ENCODE data around the gene PDGFB.

The PDGFB gene

DNA sequence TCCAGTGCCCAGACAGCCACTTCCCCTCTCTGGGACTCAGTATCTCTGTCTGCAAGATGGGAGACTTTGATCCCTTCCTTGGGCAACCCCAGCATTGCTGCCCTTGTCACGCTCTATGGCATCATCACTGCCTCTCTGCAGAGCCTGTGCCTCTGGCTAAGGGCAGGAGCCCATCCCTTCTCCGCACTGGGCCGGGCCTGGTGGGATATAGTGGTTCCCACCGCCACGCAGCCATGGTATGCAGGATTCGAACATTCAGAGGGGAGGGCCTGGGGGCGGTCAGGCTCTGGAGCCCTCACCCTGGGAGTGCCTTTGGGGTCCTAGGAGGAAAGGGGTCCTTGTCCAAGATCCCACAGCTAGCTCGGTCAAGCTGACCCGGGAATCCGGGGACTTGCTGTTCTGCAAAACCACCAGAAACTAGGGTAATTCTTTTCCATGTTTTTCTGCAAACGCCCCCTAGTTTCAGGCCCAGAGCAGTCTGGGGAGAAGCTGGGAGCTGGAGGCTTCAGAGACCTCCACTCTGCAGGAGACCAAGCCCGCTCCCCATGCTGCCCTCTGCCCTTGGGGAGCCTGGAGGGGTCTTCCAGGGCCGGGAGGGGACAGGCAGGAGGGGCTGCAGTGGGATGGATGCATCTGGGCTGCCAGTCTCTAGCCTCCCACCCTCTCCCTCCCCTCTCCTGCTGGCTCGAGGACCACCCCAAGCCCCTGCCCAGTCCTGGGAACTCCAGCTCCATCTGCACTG is 67.9 kb downstream of the PDGFB start:
- no peak for DNase-seq (ENCODE audit: low read depth in 1 of 2, low spot score in 1 of 2)

DNA sequence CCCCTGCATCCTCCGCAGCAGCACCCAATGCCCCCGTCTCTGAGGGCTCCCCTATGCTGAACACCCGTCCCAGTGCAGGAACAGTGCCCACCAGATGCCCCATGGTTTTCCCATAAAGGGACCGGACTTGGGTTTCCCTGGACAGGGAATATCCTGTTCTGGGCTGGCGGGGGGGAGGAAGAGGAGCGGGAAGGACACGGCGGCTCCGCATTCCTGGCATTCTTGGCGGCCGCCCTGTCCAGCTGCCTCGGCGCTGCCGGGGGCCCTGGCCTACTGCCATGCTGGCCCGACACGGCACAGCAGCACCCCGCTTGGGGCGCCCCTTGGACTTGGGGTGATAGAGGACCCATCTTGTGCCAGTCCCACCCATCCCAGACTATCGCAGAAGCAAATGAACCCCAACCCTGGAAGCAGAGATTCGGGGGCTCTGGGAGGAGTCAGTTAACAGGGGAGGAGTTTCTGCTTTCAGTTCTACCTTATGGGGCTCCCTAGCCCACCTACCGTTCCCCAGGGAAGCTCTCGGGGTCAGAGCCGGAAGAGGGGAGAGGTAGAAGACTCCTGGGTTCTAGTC is 68.6 kb downstream of the PDGFB start:
- DNase-seq (ENCODE audit: low read depth in 1 of 2, low spot score in 1 of 2): no peak

DNA sequence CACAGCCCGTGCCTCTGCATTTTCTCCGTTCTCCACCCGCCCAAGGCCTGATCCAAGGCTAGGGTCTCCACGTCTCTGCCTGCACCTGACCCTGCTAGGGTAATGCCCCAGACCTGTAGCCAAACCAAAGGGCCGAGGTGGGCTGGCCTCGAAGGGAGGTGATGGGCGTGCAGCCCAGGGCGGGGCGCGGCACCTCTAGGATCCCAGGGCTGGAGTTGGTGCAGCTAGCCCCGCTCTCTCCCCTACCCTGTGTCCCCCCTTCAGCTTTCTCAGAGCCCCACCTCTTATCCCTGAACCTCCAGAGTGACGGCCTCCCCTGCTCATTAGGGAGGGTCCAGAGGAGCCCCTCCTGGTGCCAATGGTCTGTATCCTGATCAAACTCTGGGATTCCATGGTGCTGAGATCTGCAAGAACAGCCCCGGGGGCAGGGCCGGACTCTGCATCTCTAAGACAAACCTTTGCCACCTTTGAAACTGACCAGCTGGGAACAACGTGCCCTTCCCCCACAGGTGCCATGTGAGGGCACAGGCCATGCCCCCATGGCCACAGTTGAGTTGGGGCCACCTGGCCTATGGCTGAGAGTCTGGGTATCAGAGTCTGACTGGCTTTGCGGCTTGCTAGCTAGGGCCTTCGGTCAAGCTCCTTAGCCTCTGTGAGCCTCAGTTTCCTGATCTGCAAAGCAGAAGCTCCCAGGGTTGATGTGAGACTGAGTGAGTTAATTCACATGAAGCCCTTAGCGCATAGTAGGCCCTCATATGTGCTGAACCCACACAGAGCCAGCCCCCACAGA is 69.2 kb downstream of the PDGFB start:
- DNase-seq (ENCODE audit: low read depth in 1 of 2, low spot score in 1 of 2): no peak

DNA sequence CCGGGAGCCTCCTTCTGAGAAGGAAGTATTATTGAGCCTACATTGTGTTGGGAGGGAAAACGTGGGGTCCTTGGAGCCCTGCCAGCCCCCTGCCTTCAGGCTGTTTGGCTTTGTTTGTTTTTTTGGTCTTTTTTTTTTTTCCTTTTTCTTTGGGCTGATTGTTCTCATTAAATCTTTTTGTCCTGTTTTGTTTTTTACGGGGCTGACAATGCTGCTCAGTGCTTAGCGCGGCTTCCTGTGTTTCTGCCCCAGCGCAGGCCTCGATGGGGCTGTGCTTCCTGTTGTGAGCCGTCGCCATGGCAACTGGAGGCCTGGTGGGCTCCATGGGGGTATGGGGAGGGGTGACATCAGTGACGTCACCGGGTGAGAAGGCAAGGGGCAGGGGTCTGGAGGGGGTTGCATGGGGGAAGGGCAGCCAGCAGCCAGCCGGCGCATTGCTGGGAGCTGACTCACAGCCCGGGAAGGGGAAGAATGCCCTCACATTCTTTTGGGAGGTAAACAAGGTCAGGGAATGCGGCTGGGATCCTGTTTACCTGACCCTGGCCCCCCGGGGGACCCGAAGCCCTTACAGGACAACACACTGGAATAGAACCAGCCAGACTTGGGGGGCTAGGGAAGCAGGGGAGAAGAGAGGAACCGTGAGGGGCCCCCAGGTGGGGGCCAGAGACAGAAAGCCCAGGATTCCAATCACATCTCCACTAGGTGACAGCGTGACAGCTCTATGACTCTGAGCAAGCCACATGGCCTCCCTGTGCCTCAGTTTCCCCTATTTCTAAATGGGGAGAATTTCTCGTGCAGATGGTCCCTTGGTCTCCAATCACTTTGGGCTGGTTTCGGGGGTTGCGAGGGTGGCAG is 70.1 kb downstream of the PDGFB start:
- peak; percentile 39 to 46 for DNase-seq (ENCODE audit: low read depth in 1 of 2, low spot score in 1 of 2)

DNA sequence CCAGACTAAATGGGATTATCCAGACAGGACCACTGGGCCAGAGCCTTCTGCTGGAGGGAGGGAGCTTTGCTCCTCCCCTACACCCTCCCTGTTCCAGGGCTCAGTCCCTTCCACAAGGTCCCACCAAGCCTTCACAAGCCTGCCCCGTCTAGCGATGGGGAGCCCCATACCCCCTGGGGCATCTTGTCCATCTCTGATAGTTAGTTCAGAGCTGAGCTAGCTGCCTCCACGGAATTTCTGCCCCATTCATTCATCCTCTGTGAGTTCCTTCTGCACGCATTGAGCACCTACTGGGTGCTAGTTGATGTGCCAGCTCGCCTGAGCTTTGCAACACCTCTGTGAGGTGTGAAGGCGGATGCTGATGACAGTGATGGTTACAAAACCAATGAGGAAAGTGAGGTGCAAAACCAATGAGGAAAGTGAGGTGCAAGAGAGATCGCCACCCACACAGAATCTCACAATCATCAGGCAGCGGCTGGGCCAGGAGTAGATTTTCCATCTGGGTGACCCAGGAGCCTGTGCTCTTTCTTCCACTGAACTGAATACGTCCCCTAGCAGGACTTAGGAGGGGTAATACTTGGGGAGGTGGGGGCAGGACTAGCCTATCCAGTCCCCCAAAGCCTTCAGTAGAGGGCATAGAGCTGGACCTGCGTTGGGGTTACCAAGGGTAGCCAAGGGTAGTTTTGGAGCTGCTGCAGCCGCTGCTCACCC is 70.8 kb downstream of the PDGFB start:
- peak in 1 of 2 donors; percentile 21 for DNase-seq (ENCODE audit: low read depth in 1 of 2, low spot score in 1 of 2)
